Left colon (tissue), 2 donors: ENCODE measurements around the gene OOSP4B. TPM values are rescaled to one million over a fixed set of nuclear protein-coding genes. Genes with fewer than 3 reads are reported as not detected.
"Not testable (repeated sequence)": the region's sequence is repeated elsewhere in the genome, so short reads cannot be mapped to it uniquely, and the experiment has no call there.

Source experiments
- ATAC-seq: fragments of 200-7000 bp; cut with Tn5 transposase; one replicate; pipeline ENCODE4 v1.9.1; 2020; ENCODE audit warnings: mild to moderate bottlenecking, moderate library complexity
- DNase-seq, 2 donors: peaks; one replicate each; pipeline ENCODE4 v3.0.0-alpha.2; 2020
- intact Hi-C, 2 donors: fragments of 100-400 bp; cut with DNase I in 1 of 2; cut with micrococcal nuclease in 1 of 2; formaldehyde crosslinking; loops; one replicate each; pipeline versions ENCODE4 v1.11.2 to v1.14.0; 2022; cut with DNase I, micrococcal nuclease
- long read RNA-seq: library from polyadenylated mRNA; unstranded; transcript quantifications from one replicate; pipeline ENCODE4 v2.0.0, GENCODE V29; 2021
- total RNA-seq, 2 donors: library from RNA; stranded (reverse); fragmentation: NEBNext Ultra II Directional; extraction: Animal tissue kit (Norgen Biotek cat#: 25700); gene quantifications; one replicate each; pipeline ENCODE4 v1.2.1, GENCODE V29; 2021
- donor health status: DM: no; HTN: no; CAD: no.
- donor health status: DM: yes; HTN: yes; CAD: no.

OOSP4B gene
- not detected for total RNA-seq
- long read RNA-seq = 0 reads

DNA sequence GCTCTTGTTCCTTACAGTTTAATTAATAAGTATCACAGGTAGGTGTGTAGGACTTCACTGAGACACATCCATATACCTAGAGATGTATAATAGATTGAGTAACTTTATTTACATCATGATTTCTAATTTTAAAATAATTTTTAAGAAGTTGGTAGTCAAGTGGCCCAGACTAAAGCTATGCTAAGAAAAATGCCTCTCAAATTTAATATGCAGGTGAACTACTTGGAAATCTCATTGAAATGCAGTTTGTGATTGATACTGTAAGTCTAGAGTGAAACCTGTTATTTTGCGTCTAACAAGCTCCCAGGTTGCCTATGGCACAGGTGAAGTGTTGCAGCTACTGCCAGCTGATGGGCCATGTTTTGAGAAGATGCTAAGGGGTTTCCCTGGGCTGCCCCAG lies at the start of gene OOSP4B:
Gene OOSP4B (plus strand): TSS at position 301 of the 400 bp plus-strand sequence.
- intact Hi-C loops = no loop called here
- DNase-seq = no peak

DNA sequence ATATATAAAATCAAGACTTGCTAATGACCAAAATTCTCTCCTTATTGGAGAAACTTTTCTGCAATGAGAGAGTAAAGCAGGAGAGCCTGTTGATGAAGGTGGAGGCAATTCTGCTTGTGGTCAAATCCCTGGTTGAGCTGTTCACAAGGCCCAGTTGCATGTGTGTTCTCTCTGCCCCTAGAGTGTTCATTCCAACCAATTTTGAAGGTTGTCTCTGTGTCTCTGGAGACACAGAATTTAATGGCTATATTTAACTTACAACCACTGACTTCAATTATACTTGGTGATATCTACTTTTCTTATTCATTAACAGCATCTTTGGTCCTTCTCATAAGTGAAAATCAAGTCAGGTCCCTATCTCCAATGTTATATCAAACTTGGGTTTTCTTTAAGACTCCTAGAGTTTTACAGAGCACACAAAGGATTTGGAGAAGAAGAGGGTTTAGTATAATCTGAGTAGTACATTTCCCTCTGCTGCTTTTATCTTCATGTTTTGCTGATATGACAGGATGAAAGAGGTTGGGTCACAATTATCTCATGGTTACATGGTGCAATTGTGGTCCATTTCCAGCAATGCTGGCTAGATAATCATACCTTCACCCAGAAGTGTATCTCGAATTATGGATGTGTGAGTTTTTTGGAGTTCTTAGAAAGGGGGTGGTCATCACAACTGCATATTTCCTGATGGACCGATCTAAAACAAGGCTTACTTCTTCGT lies 49.1 kb upstream of the OOSP4B start:
- intact Hi-C loops = no loop called here
- DNase-seq = no peak
- ATAC-seq = no peak

More for the DNA sequence above, at the start of gene OOSP4B:
- no peak for ATAC-seq

DNA sequence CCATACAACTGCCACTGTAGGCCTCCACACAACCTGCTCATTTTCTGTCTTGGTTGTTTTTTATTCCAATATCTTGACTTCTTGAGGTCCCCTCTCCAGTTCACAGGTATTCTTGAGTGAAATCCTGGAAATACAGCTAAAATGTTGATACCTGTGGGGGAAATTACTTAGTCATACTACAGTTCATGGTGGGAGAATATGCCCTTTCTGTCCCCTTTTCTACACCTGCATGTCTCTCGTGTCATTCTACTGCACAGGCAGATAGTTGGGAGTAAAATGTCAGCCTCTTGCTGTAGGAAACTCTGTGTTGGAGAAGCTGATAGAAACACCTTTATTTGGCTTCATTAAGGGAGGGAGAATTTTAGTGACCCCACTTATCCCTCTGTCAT lies 48.6 kb upstream of the OOSP4B start:
- DNase-seq (no peak), ATAC-seq (no peak)
- intact Hi-C loops = no loop called here

DNA sequence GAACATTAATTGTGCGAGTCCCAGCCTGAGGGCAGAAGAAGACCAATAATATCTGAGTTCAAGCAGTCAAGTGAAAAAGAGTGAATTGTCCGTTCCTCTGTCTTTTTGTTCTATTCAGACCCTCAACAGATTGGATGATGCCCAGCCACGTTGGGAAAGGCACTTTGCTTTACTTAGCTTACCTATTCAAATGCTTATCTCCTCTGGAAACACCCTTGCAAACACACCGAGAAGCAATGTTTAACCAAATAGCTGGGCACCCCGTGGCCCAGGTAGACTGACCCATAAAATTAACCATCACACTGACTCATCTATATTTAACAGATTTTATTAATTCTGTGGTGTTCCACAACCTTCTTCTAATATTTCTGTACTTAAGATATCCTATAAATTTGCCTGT lies 43.9 kb upstream of the OOSP4B start:
- intact Hi-C loops = no loop called here
- ATAC-seq = peak; percentile 41
- no peak for DNase-seq

DNA sequence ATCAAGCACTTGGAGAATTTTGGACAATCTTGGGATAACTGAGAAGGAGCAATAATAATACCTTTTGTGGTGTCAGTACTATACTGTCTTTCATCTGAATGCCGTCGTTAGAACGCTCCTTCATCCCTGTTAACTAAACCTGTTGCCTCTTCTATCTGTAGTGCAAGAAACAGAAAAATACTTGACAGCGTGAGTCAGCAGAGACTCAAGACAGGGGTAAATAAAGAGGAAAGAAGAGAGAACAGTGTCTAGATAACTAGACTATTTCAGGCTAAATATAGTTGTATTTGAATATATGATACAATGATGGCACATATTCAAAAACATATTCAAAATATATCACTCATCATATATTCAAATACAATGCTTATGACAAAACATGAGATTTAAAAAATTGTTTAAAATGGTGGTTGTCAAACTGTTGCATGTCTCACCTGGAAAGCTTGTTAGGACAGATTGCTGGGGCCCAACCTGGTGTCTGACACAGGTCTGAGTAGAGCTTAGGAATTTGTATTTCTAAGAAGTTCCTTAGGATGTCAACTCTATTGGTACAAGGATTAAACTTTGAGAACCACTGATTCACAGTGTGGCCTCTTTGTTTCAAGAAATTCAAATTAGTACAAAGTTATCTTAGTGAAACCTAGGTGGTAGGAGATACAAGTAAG lies 35.7 kb upstream of the OOSP4B start:
- intact Hi-C loops = no loop called here
- ATAC-seq (no peak), DNase-seq (no peak)

DNA sequence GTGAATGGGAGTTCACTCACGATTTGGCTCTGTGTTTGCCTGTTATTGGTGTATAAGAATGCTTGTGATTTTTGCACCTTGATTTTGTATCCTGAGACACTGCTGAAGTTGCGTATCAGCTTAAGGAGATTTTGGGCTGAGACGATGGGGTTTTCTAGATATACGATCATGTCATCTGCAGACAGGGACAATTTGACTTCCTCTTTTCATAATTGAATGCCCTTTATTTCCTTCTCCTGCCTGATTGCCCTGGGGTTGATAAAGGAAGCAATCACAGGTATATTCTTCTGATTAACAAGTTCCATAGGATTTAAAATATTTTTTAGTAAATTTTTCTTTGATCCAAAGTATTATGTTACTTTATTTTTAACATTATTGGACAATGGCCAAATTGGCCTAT lies 34.9 kb upstream of the OOSP4B start:
- DNase-seq, intact Hi-C loops, ATAC-seq: not testable (repeated sequence)

DNA sequence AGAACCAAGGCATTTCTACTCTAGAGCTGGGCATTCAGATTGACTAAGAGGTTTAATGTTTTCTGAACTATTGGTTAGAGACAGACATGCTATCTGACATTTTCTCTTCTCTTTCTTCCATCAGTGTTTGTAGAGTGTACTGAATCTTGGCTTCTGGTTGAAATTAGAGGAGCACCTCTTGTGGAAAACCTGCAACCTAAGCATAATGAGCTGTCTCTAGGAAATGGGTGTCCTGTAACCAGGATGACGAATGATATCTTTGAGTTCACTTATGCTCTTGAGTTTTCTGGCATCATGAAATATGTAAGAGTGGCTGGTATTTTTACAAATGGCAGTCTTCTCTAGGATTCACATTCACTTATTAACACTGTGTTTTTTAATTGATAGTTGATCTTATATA lies 33.8 kb upstream of the OOSP4B start:
- no peak for ATAC-seq
- intact Hi-C loops = no loop called here
- no peak for DNase-seq

DNA sequence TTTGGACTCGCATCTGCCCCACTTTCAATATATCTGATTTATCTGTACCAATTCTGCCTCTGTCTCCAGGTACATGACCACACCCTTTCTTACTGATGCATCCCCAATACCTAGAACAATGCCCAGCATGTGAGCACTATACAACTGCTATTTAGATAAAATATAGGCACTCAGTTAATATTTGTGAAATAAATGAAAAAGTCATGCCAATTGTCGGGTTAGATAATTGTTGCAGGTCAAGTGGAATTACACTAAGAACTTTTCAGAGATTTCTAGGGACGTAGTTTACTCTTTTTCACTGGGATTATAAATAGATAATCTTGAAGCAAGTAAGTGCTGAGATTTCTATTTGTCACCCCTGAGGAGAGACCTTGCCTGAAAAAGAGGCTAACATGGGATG lies 32.6 kb upstream of the OOSP4B start:
- ATAC-seq = no peak
- DNase-seq = no peak
- intact Hi-C loops = no loop called here

DNA sequence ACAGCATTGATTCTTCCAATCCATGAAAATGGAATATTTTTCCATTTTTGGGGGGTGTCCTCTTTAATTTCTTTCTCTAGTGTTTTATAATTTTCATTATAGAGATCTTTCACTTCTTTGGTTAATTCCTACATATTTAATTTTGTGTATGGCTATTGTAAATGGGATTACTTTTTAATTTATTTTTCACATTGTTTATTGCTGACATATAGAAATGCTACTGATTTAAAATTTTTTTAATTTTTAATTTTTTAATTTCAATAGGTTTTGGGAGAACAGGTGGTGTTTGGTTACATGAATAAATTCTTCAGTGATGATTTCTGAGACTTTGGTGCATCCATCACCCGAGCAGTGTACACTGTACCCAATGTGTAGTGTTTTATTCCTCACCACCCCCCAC lies 26.6 kb upstream of the OOSP4B start:
- intact Hi-C loops = no loop called here
- DNase-seq = no peak

DNA sequence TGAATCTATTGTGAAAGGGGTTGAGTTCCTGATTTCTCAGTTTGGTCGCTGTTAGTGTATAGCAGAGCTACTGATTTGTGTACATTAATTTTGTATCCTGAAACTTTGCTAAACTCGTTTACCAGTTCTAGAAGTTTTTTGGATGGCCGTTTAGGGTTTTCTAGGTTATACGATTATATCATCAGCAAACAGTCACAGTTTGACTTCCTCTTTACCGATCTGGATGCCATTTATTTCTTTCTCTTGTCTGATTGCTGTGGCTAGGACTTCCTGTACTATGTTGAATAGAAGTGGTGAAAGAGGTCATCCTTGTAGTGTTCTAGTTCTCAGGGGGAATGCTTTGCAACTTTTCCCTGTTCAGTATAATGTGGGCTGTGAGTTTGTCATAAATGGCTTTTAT lies 24.6 kb upstream of the OOSP4B start:
- DNase-seq (no peak), ATAC-seq (no peak)
- intact Hi-C loops = no loop called here

More for the DNA sequence above, 26.6 kb upstream of the OOSP4B start:
- ATAC-seq = no peak

DNA sequence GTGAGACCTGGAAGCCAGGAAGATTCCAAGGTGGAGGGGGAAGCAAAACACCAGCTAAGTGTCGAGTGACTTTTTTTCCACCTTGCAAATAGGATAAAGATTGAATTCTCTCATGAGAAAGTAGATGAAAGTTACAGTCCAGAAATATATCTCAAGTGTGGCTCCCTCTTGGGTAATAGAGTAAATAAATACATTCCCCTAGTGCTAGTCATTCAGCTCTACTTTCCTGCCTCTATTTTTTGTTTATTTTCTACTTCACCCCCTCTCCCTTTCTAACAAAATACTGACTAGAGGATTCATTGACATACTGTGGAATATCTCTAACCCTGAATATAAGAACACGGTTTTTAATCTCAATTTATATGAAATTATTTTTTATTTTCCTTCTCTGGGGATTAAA lies 19.2 kb upstream of the OOSP4B start:
- ATAC-seq (no peak), DNase-seq (no peak)
- intact Hi-C loops = no loop called here

DNA sequence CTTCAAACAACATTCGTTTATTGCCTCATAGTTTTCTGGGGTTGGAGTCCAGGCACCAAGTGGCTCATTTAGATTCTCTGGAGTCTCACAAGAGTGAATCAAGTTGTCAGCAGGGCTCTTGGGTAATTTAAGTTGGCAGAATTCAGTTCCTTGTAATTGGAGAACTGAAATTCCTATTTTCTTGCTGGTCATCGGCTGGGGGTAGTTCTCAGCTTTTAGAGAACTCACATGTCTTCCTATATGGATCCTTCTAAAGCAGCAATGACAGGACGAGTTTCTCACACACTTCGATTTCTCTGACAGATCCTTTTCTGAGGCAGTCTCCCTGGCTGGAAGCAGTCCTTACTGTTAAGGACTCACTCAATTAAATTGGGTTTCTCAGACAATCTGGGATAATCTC lies 17.3 kb upstream of the OOSP4B start:
- DNase-seq = no peak
- ATAC-seq = peak; percentile 31
- intact Hi-C loops = no loop called here

DNA sequence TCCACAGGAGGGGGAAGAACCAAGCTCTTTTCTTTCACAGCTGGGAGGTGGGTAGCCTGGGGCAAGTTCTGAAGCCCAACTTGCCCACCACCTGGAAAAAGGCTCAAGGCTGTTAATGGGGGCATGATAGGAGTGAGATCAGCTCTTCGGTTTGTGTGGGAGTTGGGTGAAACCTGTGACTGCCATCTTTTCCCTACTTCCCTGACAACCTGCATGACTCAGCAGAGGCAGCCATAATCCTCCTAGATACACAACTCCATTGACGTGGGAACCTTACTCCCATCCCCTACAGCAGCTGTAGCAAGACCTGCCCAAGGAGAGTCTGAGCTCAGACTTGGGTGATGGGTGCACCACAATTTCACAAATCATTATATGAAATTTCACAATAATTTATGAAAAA lies 13.3 kb upstream of the OOSP4B start:
- no peak for ATAC-seq
- intact Hi-C loops = no loop called here
- no peak for DNase-seq

DNA sequence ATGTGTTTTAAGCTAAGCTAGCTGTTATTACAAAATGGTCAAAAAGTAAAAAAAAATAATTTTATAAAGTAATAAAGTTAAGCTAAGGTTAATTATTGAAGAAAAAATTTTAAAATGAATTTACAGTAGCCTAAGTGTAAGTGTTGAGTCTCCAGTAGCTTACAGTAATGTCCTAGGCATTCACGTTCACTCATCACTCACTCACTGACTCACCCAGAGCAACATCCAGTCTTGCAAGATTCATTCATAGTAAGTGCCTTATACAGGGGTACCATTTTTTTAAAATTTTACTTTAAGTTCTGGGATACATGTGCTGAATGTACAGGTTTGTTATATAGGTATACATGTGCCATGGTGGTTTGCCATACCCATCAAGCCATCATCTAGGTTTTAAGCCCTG lies 11.6 kb upstream of the OOSP4B start:
- DNase-seq = no peak
- no peak for ATAC-seq
- intact Hi-C loops = no loop called here

DNA sequence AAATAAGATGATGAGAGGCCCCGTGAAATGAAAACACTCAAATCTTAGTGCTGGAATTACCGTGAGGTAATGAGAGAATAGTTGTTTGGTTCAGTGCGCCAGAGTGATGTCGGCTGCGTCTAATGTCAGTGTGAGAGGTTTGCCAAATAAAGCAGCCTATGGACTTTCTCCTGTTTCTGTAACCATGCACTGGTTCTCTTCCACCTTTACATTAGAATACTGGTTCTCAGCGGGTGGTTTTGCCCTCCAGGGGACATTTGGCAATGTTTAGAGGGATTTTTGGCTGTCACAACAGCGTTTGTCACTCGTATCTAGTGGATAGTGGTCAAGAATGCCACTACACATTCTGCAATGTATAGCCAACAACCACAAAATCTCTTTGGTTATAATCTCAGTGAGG lies 1.1 kb downstream of the OOSP4B start:
- no peak for DNase-seq
- no peak for ATAC-seq
- intact Hi-C loops = no loop called here

DNA sequence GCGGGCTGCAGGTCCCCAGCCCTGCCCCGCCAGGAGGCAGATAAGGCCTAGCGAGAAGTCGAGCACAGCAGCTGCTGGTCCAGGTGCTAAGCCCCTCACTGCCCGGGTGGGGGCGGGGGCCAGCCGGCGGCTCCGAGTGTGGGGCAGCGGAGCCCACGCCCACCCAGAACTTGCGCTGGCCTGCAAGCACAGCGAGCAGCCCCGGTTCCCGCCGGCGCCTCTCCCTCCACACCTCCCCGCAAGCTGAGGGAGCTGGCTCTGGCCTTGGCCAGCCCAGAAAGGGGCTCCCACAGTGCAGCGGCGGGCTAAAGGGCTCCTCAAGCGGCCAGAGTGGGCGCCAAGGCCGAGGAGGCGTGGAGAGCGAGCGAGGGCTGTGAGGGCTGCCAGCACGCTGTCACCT lies 3.4 kb downstream of the OOSP4B start:
- intact Hi-C loops, ATAC-seq, DNase-seq: not testable (repeated sequence)

DNA sequence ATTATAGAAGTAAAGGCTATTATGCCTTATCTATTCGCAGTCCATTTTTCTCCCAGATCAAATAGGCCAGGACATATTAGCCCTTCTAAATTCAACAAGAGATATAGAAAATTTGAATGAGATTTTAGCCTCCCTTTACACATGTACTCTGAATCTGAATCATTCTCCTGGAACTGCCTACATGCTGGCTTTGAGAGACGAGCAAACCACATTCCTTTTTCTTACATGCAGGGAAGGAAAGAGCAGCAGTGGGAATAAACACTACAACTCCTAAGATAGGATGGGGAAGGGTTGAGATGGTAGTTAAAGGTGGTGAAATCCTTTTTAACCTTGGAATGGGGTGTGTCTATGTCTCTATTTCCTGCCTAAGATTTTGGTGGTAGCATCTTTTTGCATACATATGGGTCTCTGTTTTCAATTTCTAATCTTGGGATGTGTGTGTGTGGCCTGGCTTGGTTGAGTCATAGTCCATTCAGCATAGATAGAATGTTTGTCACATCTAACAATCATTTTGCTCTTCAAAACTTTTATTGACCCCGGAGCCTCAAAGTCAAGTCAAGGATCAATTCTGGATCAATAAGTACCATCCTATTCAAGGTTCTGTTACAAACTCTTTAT lies 12.1 kb downstream of the OOSP4B start:
- DNase-seq = no peak
- intact Hi-C loops = no loop called here
- ATAC-seq = no peak

DNA sequence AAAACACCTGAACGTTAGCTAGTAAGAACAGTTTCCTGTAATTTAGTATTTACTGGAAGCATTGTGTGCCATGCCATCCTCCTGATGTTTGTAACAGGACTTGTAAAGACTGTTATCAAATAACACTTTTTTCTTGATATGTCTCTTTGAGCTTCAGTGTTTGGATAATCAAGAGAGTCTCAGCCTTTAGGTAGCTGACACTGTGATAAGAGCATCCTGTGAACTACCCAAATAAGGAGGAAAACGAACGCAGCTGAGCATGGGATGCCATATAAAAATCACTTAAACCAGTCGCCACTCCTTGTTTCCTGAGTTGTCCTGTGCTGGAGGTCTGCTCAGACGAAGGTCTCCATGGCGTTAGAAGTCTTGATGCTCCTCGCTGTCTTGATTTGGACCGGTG lies 23.1 kb downstream of the OOSP4B start, which contains the start of gene OOSP2:
Gene OOSP2 (plus strand): TSS at position 301 of the 400 bp plus-strand sequence. CDS start 51 bp downstream, at position 352.
- no peak for ATAC-seq
- intact Hi-C loops = no loop called here
- DNase-seq = no peak

DNA sequence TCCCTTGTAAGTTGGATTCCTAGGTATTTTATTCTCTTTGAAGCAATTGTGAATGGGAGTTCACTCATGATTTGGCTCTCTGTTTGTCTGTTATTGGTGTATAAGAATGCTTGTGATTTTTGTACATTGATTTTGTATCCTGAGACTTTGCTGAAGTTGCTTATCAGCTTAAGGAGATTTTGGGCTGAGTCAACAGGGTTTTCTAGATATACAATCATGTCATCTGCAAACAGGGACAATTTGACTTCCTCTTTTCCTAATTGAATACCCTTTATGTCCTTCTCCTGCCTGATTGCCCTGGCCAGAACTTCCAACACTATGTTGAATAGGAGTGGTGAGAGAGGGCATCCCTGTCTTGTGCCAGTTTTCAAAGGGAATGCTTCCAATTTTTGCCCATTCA lies 33.4 kb downstream of the OOSP4B start:
- ATAC-seq, intact Hi-C loops, DNase-seq: not testable (repeated sequence)

DNA sequence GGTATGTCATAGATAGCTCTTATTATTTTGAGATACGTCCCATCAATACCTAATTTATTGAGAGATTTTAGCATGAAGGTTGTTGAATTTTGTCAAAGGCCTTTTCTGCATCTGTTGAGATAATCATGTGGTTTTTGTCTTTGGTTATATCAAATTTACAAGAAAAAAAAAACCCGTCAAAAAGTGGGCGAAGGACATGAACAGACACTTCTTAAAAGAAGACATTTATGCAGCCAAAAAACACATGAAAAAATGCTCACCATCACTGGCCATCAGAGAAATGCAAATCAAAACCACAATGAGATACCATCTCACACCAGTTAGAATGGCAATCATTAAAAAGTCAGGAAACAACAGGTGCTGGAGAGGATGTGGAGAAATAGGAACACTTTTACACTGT lies 33.9 kb downstream of the OOSP4B start:
- ATAC-seq, intact Hi-C loops: not testable (repeated sequence)

More for the DNA sequence above, 33.9 kb downstream of the OOSP4B start:
- not testable (repeated sequence) for DNase-seq
